ENCODE results near the gene CIZ1. TPM values are rescaled to one million over a fixed set of nuclear protein-coding genes. Genes with fewer than 3 reads are reported as not detected.

CIZ1 gene
- total RNA-seq, 1 donor from 2014 or later = 140 TPM

GRCh38 chr9:128168731-128169308 lies 22.6 kb downstream of the CIZ1 start:
- no peak for TF ChIP-seq CTCF (IDR thresholded peaks at IDR 0.05)
- Mint-ChIP-seq H3K4me1 (ENCODE audit: low read depth) (no peaks in the 10 kb centered on the region), H3K9me3 (ENCODE audit: low read depth) (no peaks in the 10 kb centered on the region), H3K4me3 (ENCODE audit: unreplicated experiment) (no peak overlapping the region), H3K27me3 (ENCODE audit: low read depth) (no peaks in the 10 kb centered on the region), H3K36me3 (ENCODE audit: low read depth) (peaks cover 24% of the 10 kb centered on the region), H3K27ac (ENCODE audit: unreplicated experiment) (no peak overlapping the region)
- DNase-seq (ENCODE audit: low spot score) = no peak

DNA sequence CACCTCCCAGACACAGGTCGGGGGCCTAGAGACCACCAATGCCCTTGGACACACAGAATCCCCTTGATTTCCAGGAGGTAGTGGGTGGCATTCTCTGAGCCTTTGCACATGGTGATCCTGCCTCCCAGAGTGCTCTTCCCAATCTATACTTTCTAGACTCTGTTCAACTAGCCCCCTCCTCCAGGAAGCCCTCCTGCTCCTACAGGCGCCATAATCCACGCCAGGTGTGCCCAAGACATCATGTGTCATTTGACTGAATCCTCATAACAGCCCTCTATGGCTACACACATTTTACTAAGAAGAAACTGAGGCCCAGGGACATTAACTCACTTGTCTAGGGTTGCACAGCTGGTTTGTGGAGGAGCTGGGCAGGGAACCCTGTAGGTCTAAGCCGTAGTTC lies 24.2 kb downstream of the CIZ1 start:
- DNase-seq (ENCODE audit: low spot score) = no peak
- Mint-ChIP-seq H3K9me3 (ENCODE audit: low read depth) (no peaks in the 10 kb centered on the region), H3K27ac (ENCODE audit: unreplicated experiment) (peak overlapping the region; percentile 8), H3K4me3 (ENCODE audit: unreplicated experiment) (no peak overlapping the region), H3K36me3 (ENCODE audit: low read depth) (peaks cover 30% of the 10 kb centered on the region), H3K4me1 (ENCODE audit: low read depth) (peaks cover 6% of the 10 kb centered on the region), H3K27me3 (ENCODE audit: low read depth) (no peaks in the 10 kb centered on the region)
- no peak for TF ChIP-seq CTCF (IDR thresholded peaks at IDR 0.05)

GRCh38 chr9:128166169-128166568 lies 25.2 kb downstream of the CIZ1 start:
- Mint-ChIP-seq H3K4me3 (ENCODE audit: unreplicated experiment) (no peak overlapping the region), H3K9me3 (ENCODE audit: low read depth) (no peaks in the 10 kb centered on the region), H3K36me3 (ENCODE audit: low read depth) (peaks cover 29% of the 10 kb centered on the region), H3K27ac (ENCODE audit: unreplicated experiment) (no peak overlapping the region), H3K4me1 (ENCODE audit: low read depth) (peaks cover 15% of the 10 kb centered on the region), H3K27me3 (ENCODE audit: low read depth) (no peaks in the 10 kb centered on the region)
- no peak for TF ChIP-seq CTCF (IDR thresholded peaks at IDR 0.05)
- DNase-seq (ENCODE audit: low spot score) = no peak

DNA sequence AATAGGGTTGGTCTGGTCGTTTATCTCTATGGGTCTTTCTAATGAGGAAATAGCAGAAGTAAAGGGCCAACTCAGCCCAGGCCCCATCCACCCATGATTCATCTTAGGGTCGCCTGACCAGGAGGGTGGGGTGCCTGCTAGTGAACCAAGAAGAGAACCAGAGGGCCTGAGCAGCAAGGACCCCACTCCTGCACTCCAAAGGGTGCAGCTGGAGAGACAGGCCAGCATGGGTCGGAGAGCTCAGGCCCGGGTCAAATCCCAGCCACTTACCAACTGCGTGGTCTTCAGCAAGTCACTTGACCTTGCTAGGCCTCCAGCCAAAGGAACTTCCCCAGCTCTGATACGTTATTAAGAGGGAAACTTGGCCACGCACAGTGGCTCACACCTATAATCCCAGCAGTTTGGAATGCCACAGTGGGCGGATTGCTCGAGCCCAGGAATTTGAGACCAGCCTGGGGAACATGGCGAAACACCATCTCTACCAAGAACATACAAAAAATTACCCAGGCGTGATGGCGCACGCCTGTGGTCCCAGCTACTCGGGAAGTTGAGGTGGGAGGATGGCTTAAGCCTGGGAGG lies 27.0 kb downstream of the CIZ1 start:
- no peak for DNase-seq (ENCODE audit: low spot score)
- Mint-ChIP-seq H3K4me1 (ENCODE audit: low read depth) (peaks cover 19% of the 10 kb centered on the region), H3K4me3 (ENCODE audit: unreplicated experiment) (no peak overlapping the region), H3K27ac (ENCODE audit: unreplicated experiment) (no peak overlapping the region), H3K9me3 (ENCODE audit: low read depth) (no peaks in the 10 kb centered on the region), H3K27me3 (ENCODE audit: low read depth) (no peaks in the 10 kb centered on the region), H3K36me3 (ENCODE audit: low read depth) (peaks cover 26% of the 10 kb centered on the region)
- no peak for TF ChIP-seq CTCF (IDR thresholded peaks at IDR 0.05)

DNA sequence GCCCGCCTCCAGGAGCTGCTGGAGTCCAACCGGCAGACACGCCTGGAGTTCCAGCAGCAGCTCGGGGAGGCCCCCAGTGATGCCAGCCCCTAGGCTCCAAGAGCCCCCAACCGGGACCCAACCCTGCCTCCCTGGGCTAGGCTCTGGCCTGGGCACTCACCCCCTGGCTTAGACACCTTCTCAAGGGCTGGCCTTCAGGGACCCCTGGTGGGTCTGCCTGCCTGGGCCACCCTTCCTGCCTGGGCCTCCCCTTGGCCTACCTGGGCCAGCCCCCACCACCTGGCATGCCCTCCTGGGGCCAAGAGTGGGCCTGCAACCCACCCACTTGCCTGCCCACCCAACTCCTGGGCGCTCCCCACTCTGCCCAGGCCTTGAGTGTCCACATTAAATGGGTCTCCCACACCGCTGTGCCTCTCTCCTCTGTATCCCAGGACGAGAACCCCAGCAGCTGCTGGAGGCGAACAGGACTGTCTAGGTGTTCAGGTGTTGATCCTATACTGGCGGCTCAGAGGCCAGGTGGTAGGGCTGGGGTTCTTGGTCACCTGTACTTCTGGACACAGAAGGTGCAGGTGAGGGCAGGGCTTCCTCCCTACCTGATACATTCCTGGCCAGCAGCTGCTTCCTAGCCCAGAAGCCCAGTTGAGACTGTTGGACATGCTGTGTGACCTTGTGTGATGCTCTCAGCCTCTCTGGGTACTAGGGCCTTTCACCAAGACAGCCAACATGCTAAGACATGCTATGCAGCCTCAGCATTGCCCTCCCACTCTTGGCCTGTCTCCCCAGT lies 27.7 kb downstream of the CIZ1 start:
- no peak for DNase-seq (ENCODE audit: low spot score)
- peak overlapping the region; percentile 41 for H3K27ac Mint-ChIP-seq (ENCODE audit: unreplicated experiment)
- peaks cover 21% of the 10 kb centered on the region for H3K36me3 Mint-ChIP-seq (ENCODE audit: low read depth)
- H3K4me1 Mint-ChIP-seq (ENCODE audit: low read depth) = peaks cover 19% of the 10 kb centered on the region
- H3K9me3 Mint-ChIP-seq (ENCODE audit: low read depth) = no peaks in the 10 kb centered on the region
- H3K27me3 Mint-ChIP-seq (ENCODE audit: low read depth) = no peaks in the 10 kb centered on the region
- H3K4me3 Mint-ChIP-seq (ENCODE audit: unreplicated experiment) = no peak overlapping the region
- no peak for TF ChIP-seq CTCF (IDR thresholded peaks at IDR 0.05)

Data from chondrocyte (in vitro differentiated cells).